Testis (tissue), 2 donors: ENCODE data around the gene NFKBIB.
A peak's percentile ranks its signal among the peaks of the same experiment; 100 is the strongest.

Source experiments
- CTCF ChIP-seq, 3 experiments: fragments of 450-650 bp in 2 of 3; fragments of 200-600 bp in 1 of 3; sonication (generic) in 1 of 3; IDR thresholded peaks; one replicate each; pipeline ENCODE4 v1.5.1; 2016 to 2019; ENCODE audit warnings: antibody characterized with exemption in 3 of 3, mild to moderate bottlenecking in 2 of 3, moderate library complexity in 1 of 3
- POLR2A ChIP-seq: fragments of 450-650 bp; IDR thresholded peaks from one replicate; pipeline ENCODE4 v1.6.1; 2017; ENCODE audit warnings: antibody characterized with exemption, mild to moderate bottlenecking, moderate library complexity

GRCh38 chr19:38869836-38870607 lies 29.7 kb upstream of the NFKBIB start:
- TF ChIP-seq CTCF (IDR thresholded peaks at IDR 0.05) (peak; percentile 76 to 82 (median 80)), POLR2A (no peak)
